ENCODE data around the gene SPO11.

GRCh38 chr20:57351042-57351783 is 21.6 kb downstream of the SPO11 start, which contains the start of gene RAE1:
- TF ChIP-seq ZNF8 (CRISPR knock-in tag; IDR thresholded peaks at IDR 0.05) (no peak), ARNTL (CRISPR knock-in tag; IDR thresholded peaks at IDR 0.05; ENCODE audit: borderline replicate concordance, low read depth) (no peak), RARB (CRISPR knock-in tag; IDR thresholded peaks at IDR 0.05) (no peak), POU6F1 (CRISPR knock-in tag; IDR thresholded peaks at IDR 0.05; ENCODE audit: borderline replicate concordance, low read depth) (no peak), PATZ1 (CRISPR knock-in tag; IDR thresholded peaks at IDR 0.05; ENCODE audit: borderline replicate concordance) (no peak), ZNF70 (CRISPR knock-in tag; IDR thresholded peaks at IDR 0.05) (no peak)
